ENCODE results near the gene LCN6. TPM values are rescaled to one million over a fixed set of nuclear protein-coding genes. Genes with fewer than 3 reads are reported as not detected.

The LCN6 gene
- total and polyA plus RNA-seq, 4 donors: 1.4 to 12.3 (median 8.6) TPM; not detected in 1

DNA sequence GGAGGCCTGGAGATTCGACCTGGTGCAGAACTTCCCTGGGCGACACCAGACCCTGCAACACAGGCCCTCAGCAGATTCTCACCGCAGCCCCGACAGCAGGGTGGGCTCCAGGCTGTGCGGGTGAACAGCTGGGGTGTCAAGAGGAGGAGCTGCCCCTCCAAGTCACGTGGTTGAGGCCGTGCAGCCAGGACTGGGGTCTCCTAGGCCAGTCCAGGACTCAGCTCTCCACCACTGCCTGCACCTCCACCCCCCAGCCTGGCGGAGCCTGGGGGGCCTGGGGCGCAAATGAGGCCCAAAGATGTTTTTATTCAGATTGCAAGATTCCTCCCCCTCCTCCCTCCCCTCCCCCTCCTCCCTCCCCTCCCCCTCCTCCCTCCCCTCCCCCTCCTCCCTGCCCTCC is 51.8 kb downstream of the LCN6 start:
- no peaks in the 10 kb centered on the region for H3K9me3 ChIP-seq (ENCODE audit: control insufficient read depth in 4 of 4, insufficient read depth in 3 of 4, low read length in 3 of 4)
- no peak overlapping the region for H3K9ac ChIP-seq (ENCODE audit: insufficient read depth in 1 of 2, low read length in 2 of 2)
- no peaks in the 10 kb centered on the region for H3K36me3 ChIP-seq (ENCODE audit: control insufficient read depth in 4 of 4, insufficient read depth in 4 of 4, low read length in 4 of 4)
- DNase-seq: no peak
- no peak for ATAC-seq (ENCODE audit: insufficient read depth, low FRiP score)
- peaks cover 0 to 22% (median 10%) of the 10 kb centered on the region in 5 donors for H3K4me1 ChIP-seq (ENCODE audit: control insufficient read depth in 5 of 5, insufficient read depth in 5 of 5, low read length in 5 of 5)
- WGBS, 2 donors: 71 to 79% methylated on average over 9 of the region's 9 CpGs
- H3K4me3 ChIP-seq: no peak overlapping the region
- H3K27me3 ChIP-seq (ENCODE audit: control insufficient read depth in 3 of 3, insufficient read depth in 3 of 3, low read length in 2 of 3): peaks cover 0 to 10% (median 9%) of the 10 kb centered on the region in 3 donors
- H3K27ac ChIP-seq (ENCODE audit: low read depth in 1 of 2, low read length in 1 of 2): peak overlapping the region in 1 of 2 donors; percentile 40
- TF ChIP-seq, protein P1, sequence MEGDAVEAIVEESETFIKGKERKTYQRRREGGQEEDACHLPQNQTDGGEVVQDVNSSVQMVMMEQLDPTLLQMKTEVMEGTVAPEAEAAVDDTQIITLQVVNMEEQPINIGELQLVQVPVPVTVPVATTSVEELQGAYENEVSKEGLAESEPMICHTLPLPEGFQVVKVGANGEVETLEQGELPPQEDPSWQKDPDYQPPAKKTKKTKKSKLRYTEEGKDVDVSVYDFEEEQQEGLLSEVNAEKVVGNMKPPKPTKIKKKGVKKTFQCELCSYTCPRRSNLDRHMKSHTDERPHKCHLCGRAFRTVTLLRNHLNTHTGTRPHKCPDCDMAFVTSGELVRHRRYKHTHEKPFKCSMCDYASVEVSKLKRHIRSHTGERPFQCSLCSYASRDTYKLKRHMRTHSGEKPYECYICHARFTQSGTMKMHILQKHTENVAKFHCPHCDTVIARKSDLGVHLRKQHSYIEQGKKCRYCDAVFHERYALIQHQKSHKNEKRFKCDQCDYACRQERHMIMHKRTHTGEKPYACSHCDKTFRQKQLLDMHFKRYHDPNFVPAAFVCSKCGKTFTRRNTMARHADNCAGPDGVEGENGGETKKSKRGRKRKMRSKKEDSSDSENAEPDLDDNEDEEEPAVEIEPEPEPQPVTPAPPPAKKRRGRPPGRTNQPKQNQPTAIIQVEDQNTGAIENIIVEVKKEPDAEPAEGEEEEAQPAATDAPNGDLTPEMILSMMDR (IDR thresholded peaks at IDR 0.05; ENCODE audit: control extremely low read depth, extremely low read depth): no peak

DNA sequence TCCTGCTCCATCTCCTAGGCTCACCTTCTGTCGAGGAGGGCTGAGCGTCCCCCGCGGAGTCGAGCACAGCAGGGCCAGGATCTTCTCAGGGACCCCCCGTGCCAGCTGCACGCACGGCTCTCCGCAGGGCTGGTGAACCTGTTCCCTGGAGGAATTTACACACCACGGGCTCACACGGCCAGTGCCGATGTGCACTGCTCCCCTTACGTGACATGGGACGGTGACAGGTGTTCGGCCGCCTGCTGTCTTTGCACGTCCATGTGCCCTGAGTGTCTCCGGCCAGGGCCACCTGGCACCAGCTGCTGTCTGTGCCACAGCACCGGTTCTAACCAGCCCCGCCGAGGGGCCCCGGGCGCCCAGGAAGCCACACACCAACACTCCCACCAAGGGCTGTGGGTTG is 52.4 kb downstream of the LCN6 start:
- TF ChIP-seq, protein P1 (IDR thresholded peaks at IDR 0.05; ENCODE audit: control extremely low read depth, extremely low read depth): no peak
- Histone ChIP-seq H3K4me1 (ENCODE audit: control insufficient read depth in 5 of 5, insufficient read depth in 5 of 5, low read length in 5 of 5) (peaks cover 0 to 19% (median 5%) of the 10 kb centered on the region in 5 donors), H3K27ac (ENCODE audit: low read depth in 1 of 2, low read length in 1 of 2) (peak overlapping the region in 1 of 2 donors; percentile 64), H3K27me3 (ENCODE audit: control insufficient read depth in 3 of 3, insufficient read depth in 3 of 3, low read length in 2 of 3) (peaks cover 0 to 6% (median 4%) of the 10 kb centered on the region in 3 donors), H3K36me3 (ENCODE audit: control insufficient read depth in 4 of 4, insufficient read depth in 4 of 4, low read length in 4 of 4) (no peaks in the 10 kb centered on the region), H3K9me3 (ENCODE audit: control insufficient read depth in 4 of 4, insufficient read depth in 3 of 4, low read length in 3 of 4) (no peaks in the 10 kb centered on the region), H3K9ac (ENCODE audit: insufficient read depth in 1 of 2, low read length in 2 of 2) (no peak overlapping the region), H3K4me3 (no peak overlapping the region)
- ATAC-seq (ENCODE audit: insufficient read depth, low FRiP score) (no peak), DNase-seq (no peak)
- 68 to 72% methylated on average over 23 of the region's 23 CpGs for WGBS, 2 donors

DNA sequence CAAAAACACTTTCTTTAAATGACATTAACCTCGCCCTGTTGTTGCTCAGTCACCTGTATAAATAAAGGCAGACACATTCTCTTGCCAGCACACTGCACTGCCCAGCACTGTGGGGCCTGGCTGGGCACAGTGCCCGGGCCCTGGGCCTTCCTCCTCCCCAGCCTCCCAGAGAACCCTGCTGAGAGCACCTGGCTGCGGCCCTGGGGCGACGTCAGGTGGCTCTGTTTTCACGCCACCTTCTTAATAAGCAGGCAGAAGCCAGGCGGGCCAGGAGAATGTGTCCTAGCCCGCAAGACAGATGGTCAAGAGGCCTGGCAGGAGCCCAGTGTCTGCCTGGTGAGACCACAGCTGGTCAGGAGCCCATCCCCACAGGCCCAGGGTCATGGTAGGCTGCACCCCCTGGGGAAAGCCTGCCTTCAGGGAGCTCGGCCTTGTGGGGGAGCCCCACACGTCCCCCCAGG is 52.9 kb downstream of the LCN6 start:
- H3K27ac ChIP-seq (ENCODE audit: low read depth in 1 of 2, low read length in 1 of 2): peak overlapping the region in 1 of 2 donors; percentile 64
- TF ChIP-seq, protein P1 (IDR thresholded peaks at IDR 0.05; ENCODE audit: control extremely low read depth, extremely low read depth): no peak
- 69 to 87% methylated on average over 10 of the region's 10 CpGs for WGBS, 2 donors
- no peak overlapping the region for H3K9ac ChIP-seq (ENCODE audit: insufficient read depth in 1 of 2, low read length in 2 of 2)
- DNase-seq (no peak), ATAC-seq (ENCODE audit: insufficient read depth, low FRiP score) (peak; percentile 43)
- H3K36me3 ChIP-seq (ENCODE audit: control insufficient read depth in 4 of 4, insufficient read depth in 4 of 4, low read length in 4 of 4): no peaks in the 10 kb centered on the region
- no peaks in the 10 kb centered on the region for H3K9me3 ChIP-seq (ENCODE audit: control insufficient read depth in 4 of 4, insufficient read depth in 3 of 4, low read length in 3 of 4)
- H3K4me3 ChIP-seq: no peak overlapping the region
- H3K27me3 ChIP-seq (ENCODE audit: control insufficient read depth in 3 of 3, insufficient read depth in 3 of 3, low read length in 2 of 3): peaks cover 0 to 2% (median 0%) of the 10 kb centered on the region in 3 donors
- peaks cover 0 to 16% (median 4%) of the 10 kb centered on the region in 5 donors for H3K4me1 ChIP-seq (ENCODE audit: control insufficient read depth in 5 of 5, insufficient read depth in 5 of 5, low read length in 5 of 5)

DNA sequence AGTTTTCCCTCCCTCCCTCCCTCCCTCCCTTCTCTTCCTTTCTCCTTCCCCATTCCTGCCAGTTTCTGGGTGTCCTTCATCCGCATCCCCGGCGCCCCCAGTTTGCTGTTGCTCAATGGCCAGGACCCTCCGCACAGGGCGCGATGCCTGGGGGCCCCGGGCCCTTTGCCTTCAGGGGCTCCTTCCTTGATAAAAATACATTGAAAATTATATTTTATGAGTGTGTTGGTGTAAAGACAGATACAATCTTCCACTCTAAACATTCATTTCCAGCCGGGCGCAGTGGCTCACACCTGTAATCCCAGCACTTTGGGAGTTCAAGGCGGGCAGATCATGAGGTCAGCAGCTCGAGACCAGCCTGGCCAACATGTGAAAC is 53.5 kb downstream of the LCN6 start:
- TF ChIP-seq, protein P1 (IDR thresholded peaks at IDR 0.05; ENCODE audit: control extremely low read depth, extremely low read depth): no peak
- H3K36me3 ChIP-seq (ENCODE audit: control insufficient read depth in 4 of 4, insufficient read depth in 4 of 4, low read length in 4 of 4): no peaks in the 10 kb centered on the region
- peak overlapping the region in 1 of 2 donors; percentile 13 for H3K27ac ChIP-seq (ENCODE audit: low read depth in 1 of 2, low read length in 1 of 2)
- H3K9me3 ChIP-seq (ENCODE audit: control insufficient read depth in 4 of 4, insufficient read depth in 3 of 4, low read length in 3 of 4): no peaks in the 10 kb centered on the region
- no peak overlapping the region for H3K9ac ChIP-seq (ENCODE audit: insufficient read depth in 1 of 2, low read length in 2 of 2)
- ATAC-seq (ENCODE audit: insufficient read depth, low FRiP score) (no peak), DNase-seq (no peak)
- peaks cover 0 to 17% (median 4%) of the 10 kb centered on the region in 5 donors for H3K4me1 ChIP-seq (ENCODE audit: control insufficient read depth in 5 of 5, insufficient read depth in 5 of 5, low read length in 5 of 5)
- H3K27me3 ChIP-seq (ENCODE audit: control insufficient read depth in 3 of 3, insufficient read depth in 3 of 3, low read length in 2 of 3): peaks cover 0 to 2% (median 0%) of the 10 kb centered on the region in 3 donors
- 79 to 82% methylated on average over 11 of the region's 11 CpGs for WGBS, 2 donors
- H3K4me3 ChIP-seq: no peak overlapping the region

All from lung (tissue), 12 donors.